Rectal smooth muscle tissue (tissue), 1 donor: ENCODE measurements around the gene PGA5.
A peak's percentile ranks its signal among the peaks of the same experiment; 100 is the strongest.
"Not testable (repeated sequence)": the region's sequence is repeated elsewhere in the genome, so short reads cannot be mapped to it uniquely, and the experiment has no call there.

Experiments
- H3K27ac ChIP-seq: one replicate; pipeline ENCODE4 v1.7.0; 2013; ENCODE audit warnings: low read depth, low read length, inconsistent platforms
- H3K27me3 ChIP-seq: one replicate; pipeline ENCODE4 v1.7.0; 2013; ENCODE audit warnings: low read length; ENCODE audit not compliant: control insufficient read depth, insufficient read depth
- H3K36me3 ChIP-seq: one replicate; pipeline ENCODE4 v1.7.0; 2013; ENCODE audit warnings: low read length; ENCODE audit not compliant: control insufficient read depth, insufficient read depth
- H3K4me1 ChIP-seq: one replicate; pipeline ENCODE4 v1.7.0; 2013; ENCODE audit warnings: low read length; ENCODE audit not compliant: control insufficient read depth, insufficient read depth
- H3K4me3 ChIP-seq: one replicate; pipeline ENCODE4 v1.7.0; 2013; ENCODE audit warnings: low read length
- H3K9ac ChIP-seq: one replicate; pipeline ENCODE4 v1.7.0; 2013; ENCODE audit warnings: low read length

The PGA5 gene

GRCh38 chr11:61237130-61237529, 3.8 kb upstream of the PGA5 start:
- not testable (repeated sequence) for H3K27me3 ChIP-seq, H3K36me3 ChIP-seq, H3K4me1 ChIP-seq, H3K4me3 ChIP-seq, H3K27ac ChIP-seq, H3K9ac ChIP-seq

GRCh38 chr11:61240288-61240687, 687 bp upstream of the PGA5 start:
- H3K4me3 ChIP-seq, H3K36me3 ChIP-seq, H3K4me1 ChIP-seq, H3K27me3 ChIP-seq, H3K9ac ChIP-seq, H3K27ac ChIP-seq: not testable (repeated sequence)

DNA sequence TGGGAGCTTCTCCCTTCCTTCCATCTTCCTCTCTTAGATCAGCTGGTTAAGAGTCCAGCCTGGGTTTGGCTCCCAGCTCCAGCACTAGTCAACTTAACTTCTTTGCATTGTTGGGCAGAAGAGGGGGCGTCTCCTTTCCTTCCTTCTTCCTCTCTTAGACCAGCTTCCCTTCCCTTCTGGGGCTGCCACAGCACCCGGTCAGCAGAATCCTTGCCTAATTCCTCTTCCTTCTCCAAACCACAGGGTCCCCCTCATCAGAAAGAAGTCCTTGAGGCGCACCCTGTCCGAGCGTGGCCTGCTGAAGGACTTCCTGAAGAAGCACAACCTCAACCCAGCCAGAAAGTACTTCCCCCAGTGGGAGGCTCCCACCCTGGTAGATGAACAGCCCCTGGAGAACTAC, 551 bp downstream of the PGA5 start:
- H3K9ac ChIP-seq, H3K4me3 ChIP-seq, H3K4me1 ChIP-seq, H3K36me3 ChIP-seq, H3K27ac ChIP-seq, H3K27me3 ChIP-seq: not testable (repeated sequence)

DNA sequence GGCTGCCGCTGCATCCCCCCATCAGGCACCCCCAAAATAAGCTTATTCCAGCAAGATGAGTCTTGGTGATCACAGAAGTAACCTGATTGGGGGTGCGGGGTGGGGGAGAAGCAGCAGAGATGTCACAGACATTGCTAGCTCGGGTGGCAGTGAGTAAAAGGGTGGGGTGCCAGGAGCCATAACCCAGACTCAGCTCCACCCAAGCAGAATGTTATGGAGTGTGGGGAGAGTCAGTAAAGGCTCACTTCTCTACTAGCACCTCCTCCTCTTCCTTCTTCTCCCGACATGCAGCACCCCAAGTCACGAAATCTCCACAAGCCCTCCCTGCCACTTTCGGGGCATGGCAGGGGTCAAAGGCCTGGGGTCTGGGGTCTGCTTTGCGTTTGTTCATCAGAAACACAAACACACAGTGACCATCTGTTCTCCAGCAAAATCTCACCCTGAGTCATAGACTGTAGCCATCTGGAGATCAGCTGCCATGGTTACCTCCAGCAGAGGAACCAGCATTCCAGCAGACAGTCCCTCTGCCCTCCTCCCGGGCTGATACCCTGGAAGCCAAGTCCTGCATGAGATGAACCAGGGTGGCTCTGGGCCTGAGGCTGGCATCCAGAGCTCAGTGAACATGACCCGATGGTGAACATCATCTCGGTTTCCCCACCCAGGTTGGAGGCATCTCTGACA, 4.4 kb downstream of the PGA5 start:
- not testable (repeated sequence) for H3K27ac ChIP-seq

DNA sequence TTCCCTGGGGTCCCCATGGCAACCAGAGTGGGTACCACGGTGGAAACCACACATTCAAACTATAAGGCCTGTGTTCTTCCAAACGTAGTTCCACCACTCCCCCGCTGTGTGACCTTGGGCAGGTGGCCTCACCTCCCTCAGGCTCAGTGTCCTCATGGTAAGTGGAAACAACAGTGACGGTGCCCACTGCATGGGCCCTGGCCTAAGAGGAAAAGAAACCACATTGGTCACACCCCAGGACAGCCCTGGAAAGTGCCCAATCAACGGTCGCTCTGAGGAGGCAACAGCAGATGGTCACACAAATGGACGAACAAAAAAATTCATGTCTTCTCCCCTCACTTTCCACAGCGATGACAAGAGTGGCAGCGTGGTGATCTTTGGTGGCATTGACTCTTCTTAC, 7.1 kb downstream of the PGA5 start:
- not testable (repeated sequence) for H3K36me3 ChIP-seq, H3K4me3 ChIP-seq, H3K9ac ChIP-seq, H3K27me3 ChIP-seq, H3K4me1 ChIP-seq, H3K27ac ChIP-seq

More for the DNA sequence above, 4.4 kb downstream of the PGA5 start:
- H3K36me3 ChIP-seq, H3K4me3 ChIP-seq, H3K9ac ChIP-seq, H3K27me3 ChIP-seq, H3K4me1 ChIP-seq: not testable (repeated sequence)

DNA sequence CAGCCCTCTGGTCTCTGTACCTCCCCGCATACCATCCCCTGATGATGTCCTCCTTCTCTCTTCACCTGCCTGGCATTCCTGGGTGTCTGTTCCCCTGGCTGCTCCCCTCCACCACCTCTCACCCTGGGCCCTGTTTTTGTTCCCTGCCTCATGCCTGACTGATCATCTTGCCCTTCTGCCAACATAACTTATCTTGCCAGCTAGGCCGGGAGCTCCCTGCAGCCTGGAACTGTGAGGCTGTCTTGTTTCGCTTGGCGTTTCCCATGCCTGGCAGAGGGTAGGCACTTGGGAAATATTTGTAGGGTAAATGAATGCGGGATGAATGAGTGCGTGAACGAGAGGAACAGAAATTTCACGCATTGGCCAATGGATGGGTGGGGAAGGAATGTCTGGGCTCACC, 8.2 kb downstream of the PGA5 start:
- H3K9ac ChIP-seq, H3K4me3 ChIP-seq, H3K27me3 ChIP-seq, H3K27ac ChIP-seq, H3K4me1 ChIP-seq, H3K36me3 ChIP-seq: not testable (repeated sequence)

- not testable (repeated sequence) for H3K36me3 ChIP-seq, H3K4me1 ChIP-seq
These were observed 10.1 kb downstream of the PGA5 start for GRCh38 chr11:61250796-61251765.

DNA sequence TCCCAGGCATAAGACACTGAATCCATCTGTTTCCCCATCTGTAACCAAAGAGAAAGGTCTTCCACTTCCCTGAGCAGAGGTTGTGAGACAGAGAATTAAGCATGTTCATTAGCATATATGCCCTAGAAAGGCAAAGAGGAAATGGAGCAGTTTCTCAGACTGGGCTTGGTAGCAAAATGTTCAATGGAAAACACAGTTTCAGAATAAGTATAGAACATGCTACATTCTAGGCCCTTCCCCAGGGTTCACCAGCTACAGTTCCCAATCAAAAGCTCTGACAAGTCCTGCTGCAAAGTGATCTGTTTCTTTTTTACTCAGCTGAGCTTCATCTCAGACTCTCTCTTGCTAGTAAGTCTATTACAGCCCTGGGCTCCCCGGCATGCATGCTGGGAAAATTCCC, 11.4 kb downstream of the PGA5 start:
- not testable (repeated sequence) for H3K9ac ChIP-seq, H3K27ac ChIP-seq, H3K36me3 ChIP-seq, H3K4me1 ChIP-seq, H3K27me3 ChIP-seq, H3K4me3 ChIP-seq

More at GRCh38 chr11:61250796-61251765, 10.1 kb downstream of the PGA5 start:
- H3K27me3 ChIP-seq, H3K9ac ChIP-seq, H3K4me3 ChIP-seq, H3K27ac ChIP-seq: not testable (repeated sequence)

DNA sequence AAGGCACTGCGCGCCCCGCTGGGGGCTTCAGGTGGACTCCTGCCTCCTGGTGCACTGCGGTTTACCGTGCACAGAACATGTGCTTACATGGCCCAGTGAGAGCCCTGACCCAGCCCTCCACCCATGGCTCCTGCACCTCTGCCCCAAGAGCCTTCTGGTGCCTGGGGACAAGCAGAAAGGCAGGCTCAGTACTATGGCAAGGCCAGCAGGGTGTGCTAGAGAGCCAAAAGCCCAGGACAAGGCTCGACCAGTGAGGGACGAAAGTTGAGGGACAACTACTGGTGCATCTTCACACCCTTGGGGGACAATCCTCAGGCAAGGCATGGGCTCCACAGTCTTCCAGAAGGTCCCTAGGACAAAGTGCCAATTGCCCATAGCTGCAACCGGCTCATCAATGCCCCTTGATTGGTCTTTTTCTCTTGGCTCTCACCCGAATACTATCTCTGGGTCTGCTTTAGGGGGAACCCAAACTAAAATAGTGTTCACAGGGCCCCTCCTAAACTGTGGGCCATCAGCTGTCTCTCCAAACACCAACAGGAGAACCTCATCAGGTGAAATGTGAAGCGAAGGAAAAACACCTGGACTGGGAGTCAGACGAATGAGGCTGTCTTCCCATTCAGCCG, 13.5 kb downstream of the PGA5 start:
- no peaks in the 10 kb centered on the region for H3K27me3 ChIP-seq
- peak overlapping the region; percentile 40 for H3K9ac ChIP-seq
- no peaks in the 10 kb centered on the region for H3K36me3 ChIP-seq
- no peak overlapping the region for H3K4me3 ChIP-seq
- no peaks in the 10 kb centered on the region for H3K4me1 ChIP-seq
- no peak overlapping the region for H3K27ac ChIP-seq

DNA sequence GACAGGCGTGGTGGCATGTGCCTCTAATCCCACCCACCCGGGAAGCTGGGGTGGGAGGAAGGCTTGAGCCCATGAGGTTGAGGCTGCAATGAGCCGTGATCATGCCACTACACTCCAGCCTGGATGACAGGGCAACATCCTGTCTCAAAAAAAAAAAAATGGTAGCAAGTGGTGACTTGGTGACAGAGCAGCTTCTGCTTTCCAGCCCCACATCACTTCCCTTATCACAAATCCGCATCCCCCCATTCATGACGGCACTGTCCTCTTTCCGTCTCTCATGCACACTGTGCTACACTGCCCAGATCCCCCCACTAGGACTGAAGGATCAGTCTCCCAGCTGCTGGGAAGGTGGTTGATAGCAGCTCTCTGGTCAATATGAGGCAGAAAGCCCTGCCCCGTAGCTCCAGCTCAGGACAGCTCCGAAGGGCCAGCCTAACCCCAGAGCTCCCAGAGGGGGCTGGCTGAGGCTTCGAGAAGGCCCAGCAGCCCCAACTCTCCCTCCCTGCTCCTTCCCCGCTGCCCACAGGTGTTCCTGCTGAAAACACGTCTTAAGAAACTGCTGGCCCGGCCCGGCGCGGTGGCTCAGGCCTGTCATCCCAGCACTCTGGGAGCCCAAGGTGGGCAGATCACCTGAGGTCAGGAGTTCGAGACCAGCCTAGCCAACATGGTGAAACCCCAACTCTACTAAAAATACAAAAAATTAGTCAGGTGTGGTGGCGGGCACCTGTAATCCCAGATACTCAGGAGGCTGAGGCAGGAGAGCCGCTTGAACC, 15.9 kb downstream of the PGA5 start:
- no peak overlapping the region for H3K4me3 ChIP-seq
- H3K27me3 ChIP-seq = no peaks in the 10 kb centered on the region
- no peak overlapping the region for H3K27ac ChIP-seq
- no peaks in the 10 kb centered on the region for H3K36me3 ChIP-seq
- no peaks in the 10 kb centered on the region for H3K4me1 ChIP-seq
- H3K9ac ChIP-seq = no peak overlapping the region

- no peak overlapping the region for H3K4me3 ChIP-seq
- no peak overlapping the region for H3K9ac ChIP-seq
- H3K27me3 ChIP-seq = no peaks in the 10 kb centered on the region
These were observed 17.6 kb downstream of the PGA5 start for GRCh38 chr11:61258546-61258945.

GRCh38 chr11:61259363-61259762, 18.4 kb downstream of the PGA5 start:
- H3K36me3 ChIP-seq = no peaks in the 10 kb centered on the region
- no peak overlapping the region for H3K27ac ChIP-seq
- H3K4me3 ChIP-seq = no peak overlapping the region
- H3K9ac ChIP-seq = no peak overlapping the region
- no peaks in the 10 kb centered on the region for H3K4me1 ChIP-seq
- no peaks in the 10 kb centered on the region for H3K27me3 ChIP-seq

More at GRCh38 chr11:61258546-61258945, 17.6 kb downstream of the PGA5 start:
- Histone ChIP-seq H3K36me3 (no peaks in the 10 kb centered on the region), H3K27ac (no peak overlapping the region), H3K4me1 (no peaks in the 10 kb centered on the region)
